Ectodermal cell (in vitro differentiated cells): ENCODE data around the gene LINC01488.

Experiments
- H3K27ac ChIP-seq: 2 replicates; pipeline ENCODE4 v1.7.0; 2013; ENCODE audit warnings: mild to moderate bottlenecking, low read depth, low read length; ENCODE audit not compliant: insufficient read depth, poor library complexity, severe bottlenecking
- H3K27me3 ChIP-seq: 2 replicates; pipeline ENCODE4 v1.7.0; 2013; ENCODE audit warnings: mild to moderate bottlenecking, low read length; ENCODE audit not compliant: insufficient read depth, control insufficient read depth, poor library complexity, severe bottlenecking
- H3K36me3 ChIP-seq: one replicate; pipeline ENCODE4 v1.7.0; 2013; ENCODE audit warnings: low read length; ENCODE audit not compliant: control insufficient read depth, insufficient read depth
- H3K4me1 ChIP-seq: one replicate; pipeline ENCODE4 v1.7.0; 2013; ENCODE audit warnings: low read length; ENCODE audit not compliant: control insufficient read depth, insufficient read depth
- H3K4me3 ChIP-seq: 2 replicates; pipeline ENCODE4 v1.7.0; 2013; ENCODE audit warnings: low read depth, low read length, control low read depth; ENCODE audit not compliant: insufficient read depth
- H3K9me3 ChIP-seq: 2 replicates; pipeline ENCODE4 v1.7.0; 2013; ENCODE audit warnings: mild to moderate bottlenecking, low read length, moderate library complexity; ENCODE audit not compliant: control insufficient read depth
- WGBS, 2 experiments: methylation state at CpG; one replicate each; pipeline ENCODE4 v1.1.7; 2013; ENCODE audit warnings: missing lambda C conversion rate in 2 of 2; 5-methylcytosine and 5-hydroxymethylcytosine counted together

Gene LINC01488

DNA sequence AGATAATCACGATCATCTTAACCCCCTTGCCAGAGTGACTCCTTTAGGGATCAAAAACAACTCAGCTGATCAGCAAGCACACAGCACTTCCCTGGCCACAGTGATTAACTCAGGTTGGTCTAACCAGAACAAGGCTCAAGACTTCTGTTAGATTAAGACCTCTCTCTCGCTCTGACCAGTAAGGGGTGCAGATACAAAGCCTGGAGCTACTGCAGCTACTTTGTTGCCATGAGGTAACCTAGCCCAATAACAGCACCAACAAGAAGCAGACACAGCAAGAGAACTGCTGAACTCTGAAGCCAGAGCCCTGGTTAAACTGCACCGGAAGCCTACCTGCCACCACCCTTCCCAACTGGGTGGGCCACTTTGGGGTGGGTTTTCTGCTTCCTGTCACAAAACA lies 42.0 kb downstream of the LINC01488 start:
- Histone ChIP-seq H3K4me1 (peaks cover 7% of the 10 kb centered on the region), H3K9me3 (no peaks in the 10 kb centered on the region), H3K27ac (no peak overlapping the region), H3K36me3 (no peaks in the 10 kb centered on the region), H3K4me3 (no peak overlapping the region), H3K27me3 (no peaks in the 10 kb centered on the region)
- WGBS, 2 experiments: 93 to 96% methylated on average over 3 of the region's 3 CpGs

DNA sequence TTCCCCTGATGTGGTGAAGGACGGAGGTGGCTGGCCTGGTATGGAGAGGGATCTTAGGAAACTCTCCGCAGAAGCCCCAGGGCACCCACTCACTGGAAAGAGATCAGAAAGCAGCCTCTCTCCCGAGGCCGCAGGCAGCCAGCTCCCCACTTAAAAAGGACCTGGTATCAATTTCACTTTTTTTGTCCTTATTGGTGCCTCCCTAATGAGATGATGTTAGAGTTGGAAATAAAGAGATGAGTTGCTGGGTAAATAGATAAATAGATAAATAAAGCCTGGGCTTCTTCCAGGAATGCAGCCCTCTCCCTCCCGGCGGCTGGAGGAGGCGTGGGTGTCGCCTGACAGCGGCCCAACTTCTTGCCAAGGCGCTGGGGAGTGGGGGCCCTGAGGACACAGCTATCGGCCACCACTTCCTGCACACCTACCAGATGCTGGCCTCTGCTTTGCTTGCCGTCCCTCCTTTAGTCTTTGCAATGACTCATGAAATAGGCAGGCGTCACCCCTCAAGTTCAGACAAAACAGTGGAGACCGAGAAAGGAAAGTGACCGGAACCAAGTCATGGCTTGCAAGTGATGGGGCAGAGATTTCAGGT lies 42.9 kb downstream of the LINC01488 start:
- 71% methylated on average over 15 of the region's 15 CpGs for WGBS, 2 experiments
- H3K4me3 ChIP-seq: no peak overlapping the region
- no peaks in the 10 kb centered on the region for H3K36me3 ChIP-seq
- no peaks in the 10 kb centered on the region for H3K27me3 ChIP-seq
- H3K27ac ChIP-seq: no peak overlapping the region
- peaks cover 7% of the 10 kb centered on the region for H3K4me1 ChIP-seq
- H3K9me3 ChIP-seq: no peaks in the 10 kb centered on the region

DNA sequence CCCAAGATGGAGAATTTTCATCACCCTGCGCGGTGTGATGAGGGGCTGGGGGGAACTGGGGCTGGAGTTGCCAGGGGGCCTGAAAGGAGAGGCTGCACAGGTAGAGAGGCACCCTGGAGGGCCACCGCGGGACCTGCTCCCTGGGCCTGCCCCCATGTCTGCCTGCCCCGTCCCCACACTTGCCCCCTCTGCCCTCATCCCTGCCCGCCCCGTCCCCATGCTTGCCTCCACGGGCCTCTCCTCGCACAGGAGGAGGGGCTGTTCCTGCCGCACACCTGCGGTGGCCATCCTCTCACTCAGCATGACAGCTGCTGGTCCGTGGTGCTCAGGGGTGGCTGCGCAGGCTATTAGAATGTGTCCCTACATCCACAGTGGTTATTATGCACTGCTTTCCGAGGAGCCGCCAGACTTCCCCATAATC lies 43.5 kb downstream of the LINC01488 start:
- WGBS, 2 experiments: 86 to 87% methylated on average over 15 of the region's 15 CpGs
- H3K27me3 ChIP-seq: no peaks in the 10 kb centered on the region
- no peak overlapping the region for H3K4me3 ChIP-seq
- peaks cover 7% of the 10 kb centered on the region for H3K4me1 ChIP-seq
- no peak overlapping the region for H3K27ac ChIP-seq
- H3K36me3 ChIP-seq: no peaks in the 10 kb centered on the region
- no peaks in the 10 kb centered on the region for H3K9me3 ChIP-seq

DNA sequence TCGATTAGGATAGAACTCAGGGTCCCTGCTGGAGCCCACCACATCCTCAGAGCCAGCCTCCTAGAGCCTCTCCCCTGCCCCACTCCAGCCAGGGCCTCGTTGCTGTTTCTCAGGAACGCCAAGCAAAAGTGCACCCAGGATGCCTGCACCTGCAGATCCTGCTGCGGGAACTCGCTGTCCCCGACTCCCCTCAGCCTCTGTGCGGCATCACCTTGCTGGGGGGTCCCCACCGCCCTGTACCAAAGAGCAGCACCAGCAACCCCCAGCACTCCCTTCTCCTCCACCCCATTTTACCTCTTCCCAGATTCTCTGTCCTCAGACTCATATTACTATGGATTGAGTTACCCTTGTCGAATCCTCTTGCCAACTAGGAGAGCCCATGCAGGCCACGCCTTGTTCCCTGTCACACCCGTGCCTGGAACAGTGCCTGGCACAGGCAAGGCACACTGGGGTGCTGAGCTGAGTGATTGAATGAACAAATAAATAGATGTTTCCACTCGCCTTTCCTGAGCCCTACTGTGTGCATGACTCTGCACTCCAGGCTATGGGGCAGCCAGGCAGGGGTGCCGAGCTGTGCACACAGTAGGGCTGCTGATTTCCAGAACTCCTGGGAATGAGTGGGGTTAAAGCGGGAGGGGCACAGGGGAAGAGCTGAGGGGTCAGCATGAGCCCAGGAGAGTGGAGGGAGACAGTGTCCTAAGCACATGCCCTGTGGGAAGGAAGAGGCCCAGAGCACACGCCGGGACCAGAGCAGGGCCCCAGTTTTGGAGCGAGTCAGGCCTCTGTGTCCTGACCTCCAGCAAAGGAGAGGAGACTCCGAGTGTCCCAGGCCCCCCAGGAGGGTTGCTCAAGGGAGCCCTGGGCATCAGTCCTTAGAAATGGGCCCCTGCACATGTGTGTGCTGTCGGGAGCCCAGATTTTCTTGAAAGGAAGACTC lies 44.3 kb downstream of the LINC01488 start:
- Histone ChIP-seq H3K4me3 (no peak overlapping the region), H3K27me3 (no peaks in the 10 kb centered on the region), H3K27ac (no peak overlapping the region), H3K36me3 (no peaks in the 10 kb centered on the region), H3K9me3 (no peaks in the 10 kb centered on the region), H3K4me1 (peaks cover 7% of the 10 kb centered on the region)
- WGBS, 2 experiments: 91 to 92% methylated on average over 19 of the region's 19 CpGs

DNA sequence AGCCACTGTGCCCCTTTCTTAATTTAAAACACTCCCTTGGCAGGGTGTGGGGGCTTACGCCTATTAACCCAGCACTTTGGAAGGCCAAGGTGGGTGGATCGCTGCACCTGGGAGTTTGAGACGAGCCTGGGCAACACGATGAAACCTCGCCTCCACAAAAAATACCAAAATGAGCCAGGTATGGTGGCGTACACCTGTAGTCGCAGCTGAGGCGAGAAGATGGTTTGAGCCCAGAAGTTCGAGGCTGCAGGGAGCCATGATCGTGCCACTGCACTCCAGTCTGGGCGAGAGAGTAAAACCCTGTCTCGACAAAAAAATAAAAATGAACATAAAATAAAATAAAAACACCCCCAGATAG lies 45.0 kb downstream of the LINC01488 start:
- H3K4me1 ChIP-seq: peaks cover 3% of the 10 kb centered on the region
- no peak overlapping the region for H3K4me3 ChIP-seq
- no peaks in the 10 kb centered on the region for H3K27me3 ChIP-seq
- H3K9me3 ChIP-seq: no peaks in the 10 kb centered on the region
- no peaks in the 10 kb centered on the region for H3K36me3 ChIP-seq
- 91 to 94% methylated on average over 10 to 11 of the region's 12 CpGs for WGBS, 2 experiments
- H3K27ac ChIP-seq: no peak overlapping the region

DNA sequence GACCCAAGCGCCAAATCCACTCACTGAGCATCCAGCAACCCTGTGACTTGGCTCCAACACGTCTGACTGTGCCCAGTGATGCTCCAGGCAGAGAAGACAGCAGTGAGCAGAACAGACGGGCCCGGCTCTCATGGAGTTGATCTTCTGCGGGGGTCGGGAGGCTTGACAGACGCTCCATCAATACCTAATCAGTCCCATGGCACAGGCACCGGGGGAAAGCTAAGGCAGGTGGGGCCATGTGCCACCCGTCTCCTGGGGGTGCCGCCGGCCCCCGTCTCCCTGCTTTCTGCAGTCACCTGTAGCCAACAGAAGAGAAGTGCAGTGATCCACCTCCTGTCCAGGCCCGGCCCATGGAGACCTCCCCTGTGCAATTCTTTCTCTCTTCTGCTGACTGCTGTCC lies 47.5 kb downstream of the LINC01488 start:
- H3K27me3 ChIP-seq: no peaks in the 10 kb centered on the region
- H3K27ac ChIP-seq: no peak overlapping the region
- WGBS, 2 experiments: 93% methylated on average over 13 of the region's 13 CpGs

DNA sequence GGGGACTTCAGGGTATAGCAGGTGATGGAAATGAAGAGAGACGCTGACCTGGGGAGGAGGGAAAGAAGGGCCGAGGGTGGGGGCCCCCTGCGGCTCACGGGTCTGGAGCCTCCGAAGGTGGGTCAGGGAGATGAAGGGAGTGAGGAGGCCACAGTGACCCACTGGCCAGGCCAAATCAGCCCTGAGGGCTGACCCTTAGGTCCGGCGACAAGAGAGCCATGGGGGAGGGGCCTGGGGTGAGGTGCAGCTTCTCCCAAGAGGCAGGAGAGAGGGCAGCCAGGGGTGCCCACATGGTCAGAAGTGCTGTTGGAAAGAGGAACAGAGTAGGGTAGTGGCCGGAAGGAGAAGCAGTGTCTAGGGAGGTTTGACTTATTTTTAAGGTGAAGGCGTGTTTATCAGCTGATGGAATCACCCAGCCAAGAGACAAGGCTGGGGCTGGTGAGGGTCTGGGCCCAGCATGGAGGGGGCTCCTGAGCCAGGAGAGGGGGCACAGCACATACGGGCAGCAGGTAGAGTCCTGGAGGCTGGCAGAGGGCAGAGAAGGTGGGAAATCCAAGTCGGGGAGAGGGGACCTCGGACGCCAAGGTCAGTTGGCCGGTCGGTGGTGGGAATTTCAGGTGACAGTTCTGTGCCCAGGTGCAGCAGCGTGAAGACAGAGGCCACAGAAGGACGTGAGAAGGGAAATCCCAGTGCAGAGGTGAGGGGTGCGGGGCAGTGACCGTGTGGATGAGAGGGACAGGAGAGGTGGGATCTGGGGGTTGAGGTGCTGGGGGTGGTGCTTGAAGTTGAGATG lies 49.0 kb downstream of the LINC01488 start:
- no peaks in the 10 kb centered on the region for H3K4me1 ChIP-seq
- H3K27me3 ChIP-seq: no peaks in the 10 kb centered on the region
- H3K4me3 ChIP-seq: no peak overlapping the region
- no peaks in the 10 kb centered on the region for H3K36me3 ChIP-seq
- WGBS, 2 experiments: 93% methylated on average over 19 of the region's 19 CpGs
- H3K27ac ChIP-seq: no peak overlapping the region
- no peaks in the 10 kb centered on the region for H3K9me3 ChIP-seq

More for the DNA sequence above, 47.5 kb downstream of the LINC01488 start:
- Histone ChIP-seq H3K36me3 (no peaks in the 10 kb centered on the region), H3K4me3 (no peak overlapping the region), H3K9me3 (no peaks in the 10 kb centered on the region), H3K4me1 (no peaks in the 10 kb centered on the region)

DNA sequence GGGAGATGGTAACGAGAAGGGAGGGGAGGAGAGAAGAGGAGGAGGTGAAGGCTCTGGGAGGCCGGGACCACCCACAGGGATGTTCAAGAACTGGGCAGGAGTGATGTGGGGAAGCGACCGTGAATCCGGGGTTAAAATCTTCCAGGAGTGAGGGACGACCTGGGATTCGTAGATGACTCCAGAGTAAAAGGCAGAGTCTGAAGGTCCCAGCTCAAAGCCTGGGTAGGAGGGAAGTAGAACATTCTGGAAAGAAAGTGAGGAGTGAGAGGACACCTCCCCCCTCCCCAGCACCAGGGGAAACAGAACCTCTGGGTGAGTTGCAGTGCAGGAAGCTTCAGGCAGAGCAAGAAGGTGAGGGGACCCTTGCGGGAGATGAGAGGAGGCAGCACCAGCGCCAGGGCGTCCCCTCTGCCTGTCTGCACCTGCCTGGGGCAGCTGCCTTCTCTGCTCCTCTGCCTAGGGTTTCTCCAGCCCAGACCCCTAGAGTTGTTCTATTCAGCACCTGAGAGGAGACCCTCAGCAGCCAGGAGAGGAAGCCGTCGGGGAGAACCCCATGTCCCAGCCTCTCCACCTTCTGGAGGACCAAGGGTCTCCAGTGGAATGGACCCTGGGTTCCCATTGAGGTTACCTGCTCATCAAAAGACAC lies 49.7 kb downstream of the LINC01488 start:
- Histone ChIP-seq H3K27ac (no peak overlapping the region), H3K9me3 (no peaks in the 10 kb centered on the region), H3K4me1 (no peaks in the 10 kb centered on the region), H3K27me3 (no peaks in the 10 kb centered on the region), H3K36me3 (no peaks in the 10 kb centered on the region), H3K4me3 (no peak overlapping the region)
- 91% methylated on average over 12 of the region's 12 CpGs for WGBS, 2 experiments

DNA sequence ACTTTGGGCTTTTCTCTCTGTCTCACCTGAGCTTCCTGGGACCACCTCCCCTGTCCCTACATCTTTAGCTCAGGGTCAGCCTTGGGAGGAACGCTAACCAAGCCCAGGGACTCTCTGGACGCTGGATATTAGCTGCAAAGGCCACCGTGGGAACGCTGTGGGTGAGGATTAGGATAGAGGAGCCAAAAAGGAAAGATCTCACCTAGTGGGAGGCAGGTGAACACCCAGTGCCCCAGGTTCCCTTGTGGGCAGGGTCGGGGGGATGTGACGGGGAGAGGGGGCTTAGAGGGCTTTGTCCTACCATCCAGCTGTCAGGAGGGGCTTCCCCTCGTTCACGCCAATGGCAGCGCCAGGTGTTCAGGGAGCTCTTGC lies 50.2 kb downstream of the LINC01488 start:
- Histone ChIP-seq H3K4me3 (no peak overlapping the region), H3K27me3 (no peaks in the 10 kb centered on the region), H3K9me3 (no peaks in the 10 kb centered on the region), H3K36me3 (no peaks in the 10 kb centered on the region), H3K27ac (no peak overlapping the region), H3K4me1 (no peaks in the 10 kb centered on the region)
- 90 to 93% methylated on average over 9 of the region's 9 CpGs for WGBS, 2 experiments
